ENCODE results near the gene TRIM54.

DNA sequence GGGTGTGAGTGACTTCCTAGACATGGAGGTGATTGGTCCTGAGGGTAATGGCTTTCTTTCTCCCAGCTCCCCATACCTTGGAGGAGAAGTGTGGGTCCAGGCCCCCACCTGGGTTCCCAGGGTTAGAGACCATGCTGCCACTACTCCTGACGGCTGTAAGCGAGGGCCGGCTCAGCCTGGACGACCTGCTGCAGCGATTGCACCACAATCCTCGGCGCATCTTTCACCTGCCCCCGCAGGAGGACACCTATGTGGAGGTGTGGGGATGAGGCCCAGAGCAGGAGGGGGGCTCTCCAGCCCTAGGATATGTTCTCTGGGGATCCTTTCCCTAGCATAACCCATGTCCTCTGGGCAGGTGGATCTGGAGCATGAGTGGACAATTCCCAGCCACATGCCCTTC, 43.3 kb upstream of the TRIM54 start:
- TF ChIP-seq, protein P1, sequence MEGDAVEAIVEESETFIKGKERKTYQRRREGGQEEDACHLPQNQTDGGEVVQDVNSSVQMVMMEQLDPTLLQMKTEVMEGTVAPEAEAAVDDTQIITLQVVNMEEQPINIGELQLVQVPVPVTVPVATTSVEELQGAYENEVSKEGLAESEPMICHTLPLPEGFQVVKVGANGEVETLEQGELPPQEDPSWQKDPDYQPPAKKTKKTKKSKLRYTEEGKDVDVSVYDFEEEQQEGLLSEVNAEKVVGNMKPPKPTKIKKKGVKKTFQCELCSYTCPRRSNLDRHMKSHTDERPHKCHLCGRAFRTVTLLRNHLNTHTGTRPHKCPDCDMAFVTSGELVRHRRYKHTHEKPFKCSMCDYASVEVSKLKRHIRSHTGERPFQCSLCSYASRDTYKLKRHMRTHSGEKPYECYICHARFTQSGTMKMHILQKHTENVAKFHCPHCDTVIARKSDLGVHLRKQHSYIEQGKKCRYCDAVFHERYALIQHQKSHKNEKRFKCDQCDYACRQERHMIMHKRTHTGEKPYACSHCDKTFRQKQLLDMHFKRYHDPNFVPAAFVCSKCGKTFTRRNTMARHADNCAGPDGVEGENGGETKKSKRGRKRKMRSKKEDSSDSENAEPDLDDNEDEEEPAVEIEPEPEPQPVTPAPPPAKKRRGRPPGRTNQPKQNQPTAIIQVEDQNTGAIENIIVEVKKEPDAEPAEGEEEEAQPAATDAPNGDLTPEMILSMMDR (conservative IDR thresholded peaks at IDR 0.05; ENCODE audit: low read length): no peak
- no peak for TF ChIP-seq EZH2phosphoT487 (IDR thresholded peaks at IDR 0.05; ENCODE audit: borderline replicate concordance)
